ENCODE data around the gene CLCF1. TPM values are rescaled to one million over a fixed set of nuclear protein-coding genes. Genes with fewer than 3 reads are reported as not detected.

The CLCF1 gene
- 10 to 100 TPM in 3 of 5 donors, 1 to 10 TPM in 1, not detected in 1; 2.6 to 69.2 (median 17.8) TPM for total RNA-seq
- polyA plus RNA-seq = 1 to 10 TPM; 2.7 to 5.4 (median 3.2) TPM
- long read RNA-seq, donor 1 = 0 reads
- long read RNA-seq, donor 2, partial matches to known transcripts = 0 of 1 reads
- long read RNA-seq, donor 2, other reads (novel, unspliced or antisense) = 0 of 1 reads
- long read RNA-seq, donor 3, partial matches to known transcripts = 0 of 2 reads
- long read RNA-seq, donor 3, other reads (novel, unspliced or antisense) = 0 of 2 reads
- long read RNA-seq, donor 4 = 0 reads
- long read RNA-seq, donor 5, partial matches to known transcripts = 0 of 3 reads
- long read RNA-seq, donor 5, other reads (novel, unspliced or antisense) = 0 of 3 reads
- long read RNA-seq, donor 6, partial matches to known transcripts = 0 of 2 reads
- long read RNA-seq, donor 6, other reads (novel, unspliced or antisense) = 0 of 2 reads
- long read RNA-seq, donor 7 = 0 reads
- long read RNA-seq, donor 8, partial matches to known transcripts = 0 of 1 reads
- long read RNA-seq, donor 8, other reads (novel, unspliced or antisense) = 0 of 1 reads
- long read RNA-seq, donor 9, partial matches to known transcripts = 0 of 3 reads
- long read RNA-seq, donor 9, other reads (novel, unspliced or antisense) = 0 of 3 reads
- long read RNA-seq, donor 10, partial matches to known transcripts = 0 of 1 reads
- long read RNA-seq, donor 10, other reads (novel, unspliced or antisense) = 0 of 1 reads

DNA sequence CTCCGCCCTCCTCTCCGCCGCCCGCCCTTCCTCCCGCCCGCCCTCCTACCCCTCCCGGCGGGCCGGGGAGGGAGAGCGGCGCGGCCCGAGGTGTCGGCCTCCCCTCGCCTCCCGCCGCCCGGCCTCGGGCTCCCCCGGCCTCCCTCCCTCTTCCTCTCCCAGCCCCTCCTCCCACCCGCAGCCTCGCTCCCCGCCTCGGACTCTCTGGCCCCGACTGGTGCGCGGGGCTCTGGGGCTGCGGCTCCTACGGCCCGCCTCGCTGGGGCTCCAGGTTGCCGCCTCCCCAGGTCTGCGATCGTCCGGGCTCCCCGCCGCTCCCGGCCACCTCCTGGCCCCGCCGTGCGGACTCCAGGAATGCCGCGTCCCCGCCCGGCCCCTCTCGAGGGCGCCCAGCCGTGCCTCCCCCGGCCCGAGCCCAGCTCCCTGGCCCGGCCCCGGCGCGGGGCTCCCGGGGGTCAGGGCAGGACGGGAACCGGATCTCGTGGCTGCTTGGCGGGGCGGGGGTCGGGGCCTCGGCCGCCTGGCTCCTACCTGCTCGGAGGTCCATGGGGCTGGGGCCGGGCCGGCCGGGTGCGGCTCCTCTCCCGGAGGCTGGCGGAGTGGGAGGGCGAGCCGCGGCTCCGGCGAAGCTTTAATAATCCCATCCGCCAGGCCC, at the start of gene CLCF1:
TSS of gene CLCF1 (minus strand) at position 606 of the 655 bp plus-strand sequence. CDS start at position 547, 59 bp downstream.
- peaks cover 44 to 69% (median 59%) of the 10 kb centered on the region in 4 donors for H3K4me1 ChIP-seq
- WGBS, 5 donors = 1 to 2% (median 1%) methylated on average over 37 to 74 of the region's 76 CpGs
- H3K27ac ChIP-seq = peak within 1 kb of the TSS; percentile 80 to 99 (median 97)
- no peaks in the 10 kb centered on the region for H3K27me3 ChIP-seq
- peak; percentile 73 to 92 for DNase-seq
- no peaks in the 10 kb centered on the region for H3K9me3 ChIP-seq
- TF ChIP-seq POLR2A (IDR thresholded peaks at IDR 0.05) (no peak), POLR2AphosphoS5 (IDR thresholded peaks at IDR 0.05) (peak in 1 of 3 donors; percentile 7)
- intact Hi-C loops (cut with DNase I; ENCODE audit: low total_unique reads) = no loop called here
- H3K36me3 ChIP-seq = no peaks in the 10 kb centered on the region
- H3K4me3 ChIP-seq = peak within 1 kb of the TSS; percentile 66 to 92 (median 78)

GRCh38 chr11:67422891-67423290, 49.5 kb upstream of the CLCF1 start:
- Histone ChIP-seq H3K4me3 (no peak overlapping the region), H3K27me3 (no peaks in the 10 kb centered on the region), H3K27ac (no peak overlapping the region), H3K9me3 (no peaks in the 10 kb centered on the region), H3K36me3 (no peaks in the 10 kb centered on the region), H3K4me1 (peaks cover 38 to 43% (median 41%) of the 10 kb centered on the region in 4 donors)
- WGBS, 5 donors = 73 to 84% (median 79%) methylated on average over 6 of the region's 6 CpGs
- intact Hi-C loops (cut with DNase I; ENCODE audit: low total_unique reads) = no loop called here
- TF ChIP-seq CTCF (IDR thresholded peaks at IDR 0.05) = no peak
- TF ChIP-seq POLR2AphosphoS5 (IDR thresholded peaks at IDR 0.05) = no peak
- TF ChIP-seq POLR2A (IDR thresholded peaks at IDR 0.05) = no peak
- TF ChIP-seq EP300 (IDR thresholded peaks at IDR 0.05) = no peak
- DNase-seq = no peak

- Histone ChIP-seq H3K4me1 (peaks cover 40 to 49% (median 47%) of the 10 kb centered on the region in 4 donors), H3K9me3 (no peaks in the 10 kb centered on the region), H3K4me3 (peak overlapping the region; percentile 52 to 66 (median 62)), H3K27me3 (no peaks in the 10 kb centered on the region), H3K27ac (peak overlapping the region; percentile 37 to 96 (median 88)), H3K36me3 (no peaks in the 10 kb centered on the region)
- no peak for TF ChIP-seq EP300 (IDR thresholded peaks at IDR 0.05)
- TF ChIP-seq POLR2AphosphoS5 (IDR thresholded peaks at IDR 0.05) = no peak
- no peak for TF ChIP-seq POLR2A (IDR thresholded peaks at IDR 0.05)
- 71 to 79% (median 72%) methylated on average over 21 to 22 of the region's 22 CpGs for WGBS, 5 donors
- DNase-seq = no peak
- intact Hi-C loops (cut with DNase I; ENCODE audit: low total_unique reads) = no loop called here
Observed at GRCh38 chr11:67421430-67422031, 48.1 kb upstream of the CLCF1 start.

DNA sequence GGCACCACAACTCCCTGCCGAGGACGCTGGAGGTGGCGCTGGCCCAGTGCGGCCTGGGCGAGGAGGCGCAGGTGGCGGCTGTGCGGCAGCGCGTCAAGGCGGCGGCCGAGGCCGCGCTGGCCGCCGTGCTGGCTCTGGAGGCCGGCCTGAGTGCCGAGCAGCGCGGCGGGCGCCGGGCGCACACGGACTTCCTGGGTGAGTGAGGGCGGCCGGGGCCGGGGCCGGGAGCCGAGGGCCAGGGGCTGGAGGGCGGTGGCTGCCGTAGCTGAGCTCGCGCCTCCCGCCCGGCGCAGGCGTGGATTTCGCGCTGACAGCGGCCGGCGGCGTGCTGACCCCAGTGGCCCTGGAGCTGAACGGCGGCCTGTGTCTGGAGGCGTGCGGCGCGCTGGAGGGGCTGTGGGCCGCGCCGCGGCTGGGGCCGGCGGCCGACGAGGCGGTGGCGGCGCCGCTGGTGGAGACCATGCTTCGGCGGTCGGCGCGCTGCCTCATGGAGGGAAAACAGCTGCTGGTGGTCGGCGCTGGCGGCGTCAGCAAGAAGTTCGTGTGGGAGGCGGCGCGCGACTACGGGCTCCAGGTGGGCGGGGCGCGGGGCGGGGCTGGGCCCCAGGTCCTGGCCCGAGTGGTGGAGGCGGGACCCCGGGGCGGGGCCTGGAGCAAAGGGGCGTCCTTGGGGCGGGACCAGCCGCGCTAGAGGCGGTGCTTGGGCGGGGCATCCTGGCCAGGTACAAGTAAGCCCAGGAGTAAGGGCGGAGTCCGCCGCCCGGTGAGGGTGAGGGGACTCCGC, 47.4 kb upstream of the CLCF1 start:
- Histone ChIP-seq H3K4me3 (peak overlapping the region; percentile 52 to 66 (median 62)), H3K36me3 (no peaks in the 10 kb centered on the region), H3K27ac (peak overlapping the region; percentile 88 to 96 (median 94)), H3K4me1 (peaks cover 47 to 56% (median 54%) of the 10 kb centered on the region in 4 donors), H3K27me3 (peaks cover 0 to 5% (median 0%) of the 10 kb centered on the region in 3 donors), H3K9me3 (no peaks in the 10 kb centered on the region)
- TF ChIP-seq CTCF (IDR thresholded peaks at IDR 0.05) (no peak), POLR2AphosphoS5 (IDR thresholded peaks at IDR 0.05) (peak in 2 of 3 donors; percentile 74 to 78)
- 0 to 1% (median 1%) methylated on average over 31 to 97 of the region's 97 CpGs for WGBS, 5 donors
- peak; percentile 98 to 99 for DNase-seq
- intact Hi-C loops (cut with DNase I; ENCODE audit: low total_unique reads) = no loop called here

All from stomach (tissue), 19 donors.